ENCODE data around the gene GREB1.

The GREB1 gene

GRCh38 chr2:11559786-11560155 is 25.9 kb downstream of the GREB1 start (continued):
- TF ChIP-seq ZNF266 (tag by site-specific recombination; IDR thresholded peaks at IDR 0.05; ENCODE audit: low read depth): no peak
- TF ChIP-seq, protein P1, sequence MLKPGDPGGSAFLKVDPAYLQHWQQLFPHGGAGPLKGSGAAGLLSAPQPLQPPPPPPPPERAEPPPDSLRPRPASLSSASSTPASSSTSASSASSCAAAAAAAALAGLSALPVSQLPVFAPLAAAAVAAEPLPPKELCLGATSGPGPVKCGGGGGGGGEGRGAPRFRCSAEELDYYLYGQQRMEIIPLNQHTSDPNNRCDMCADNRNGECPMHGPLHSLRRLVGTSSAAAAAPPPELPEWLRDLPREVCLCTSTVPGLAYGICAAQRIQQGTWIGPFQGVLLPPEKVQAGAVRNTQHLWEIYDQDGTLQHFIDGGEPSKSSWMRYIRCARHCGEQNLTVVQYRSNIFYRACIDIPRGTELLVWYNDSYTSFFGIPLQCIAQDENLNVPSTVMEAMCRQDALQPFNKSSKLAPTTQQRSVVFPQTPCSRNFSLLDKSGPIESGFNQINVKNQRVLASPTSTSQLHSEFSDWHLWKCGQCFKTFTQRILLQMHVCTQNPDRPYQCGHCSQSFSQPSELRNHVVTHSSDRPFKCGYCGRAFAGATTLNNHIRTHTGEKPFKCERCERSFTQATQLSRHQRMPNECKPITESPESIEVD (tag by site-specific recombination; IDR thresholded peaks at IDR 0.05): no peak
- TF ChIP-seq ZNF704 (tag by site-specific recombination; IDR thresholded peaks at IDR 0.05): no peak

DNA sequence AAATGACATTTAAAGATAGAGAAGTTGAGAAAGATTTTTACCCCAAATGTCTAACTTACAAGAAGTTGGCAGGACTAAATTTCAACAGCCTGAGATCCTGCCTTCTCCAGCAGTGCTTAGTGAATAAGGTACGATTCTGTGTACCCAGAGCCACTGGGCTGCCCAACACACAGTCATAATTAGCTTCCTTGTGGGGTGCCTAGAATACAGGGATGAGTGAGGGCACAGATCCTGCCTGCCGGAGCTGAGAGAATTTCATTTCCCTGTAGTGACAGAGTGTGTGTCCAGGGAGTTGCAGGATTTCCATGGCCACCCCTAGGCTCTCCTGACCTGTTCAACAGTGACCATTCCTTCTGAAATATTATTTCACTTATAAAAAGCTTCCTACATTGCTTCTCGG is 27.0 kb downstream of the GREB1 start:
- H3K4me1 ChIP-seq (ENCODE audit: control insufficient read depth, insufficient read depth, low read length): no peaks in the 10 kb centered on the region
- ChIA-PET POLR2A (no interaction called here), CTCF (interaction anchor here (1.2 to 1.8 kb wide), 2 partner anchors 22 to 27 kb away, joined by 4 to 7 read pairs; partner anchors contain the start of gene GREB1)
- no peaks in the 10 kb centered on the region for H3K36me3 ChIP-seq (ENCODE audit: control insufficient read depth in 2 of 2, insufficient read depth in 1 of 2, low read length in 2 of 2)
- H3K9me3 ChIP-seq (ENCODE audit: control insufficient read depth, insufficient read depth, low read depth, low read length): no peaks in the 10 kb centered on the region
- no peak overlapping the region for H3K4me3 ChIP-seq (ENCODE audit: low read depth, low read length)
- TF ChIP-seq HOXD13 (CRISPR knock-in tag; IDR thresholded peaks at IDR 0.05; ENCODE audit: borderline replicate concordance) (no peak), ZNF785 (tag by site-specific recombination; IDR thresholded peaks at IDR 0.05) (no peak), BCL11B (tag by site-specific recombination; IDR thresholded peaks at IDR 0.05; ENCODE audit: low read depth) (no peak), KLF9 (tag by site-specific recombination; IDR thresholded peaks at IDR 0.05; ENCODE audit: low read depth) (no peak), CTCF (tag by site-specific recombination; IDR thresholded peaks at IDR 0.05) (no peak), ZNF19 (tag by site-specific recombination; IDR thresholded peaks at IDR 0.05; ENCODE audit: low read depth) (no peak), ZXDB (tag by site-specific recombination; IDR thresholded peaks at IDR 0.05) (no peak), ZNF335 (tag by site-specific recombination; conservative IDR thresholded peaks at IDR 0.05) (no peak), ZNF76 (tag by site-specific recombination; IDR thresholded peaks at IDR 0.05; ENCODE audit: borderline replicate concordance, low read depth) (no peak), ZNF518A (tag by site-specific recombination; conservative IDR thresholded peaks at IDR 0.05; ENCODE audit: low read depth) (no peak)
- TF ChIP-seq, protein P2, sequence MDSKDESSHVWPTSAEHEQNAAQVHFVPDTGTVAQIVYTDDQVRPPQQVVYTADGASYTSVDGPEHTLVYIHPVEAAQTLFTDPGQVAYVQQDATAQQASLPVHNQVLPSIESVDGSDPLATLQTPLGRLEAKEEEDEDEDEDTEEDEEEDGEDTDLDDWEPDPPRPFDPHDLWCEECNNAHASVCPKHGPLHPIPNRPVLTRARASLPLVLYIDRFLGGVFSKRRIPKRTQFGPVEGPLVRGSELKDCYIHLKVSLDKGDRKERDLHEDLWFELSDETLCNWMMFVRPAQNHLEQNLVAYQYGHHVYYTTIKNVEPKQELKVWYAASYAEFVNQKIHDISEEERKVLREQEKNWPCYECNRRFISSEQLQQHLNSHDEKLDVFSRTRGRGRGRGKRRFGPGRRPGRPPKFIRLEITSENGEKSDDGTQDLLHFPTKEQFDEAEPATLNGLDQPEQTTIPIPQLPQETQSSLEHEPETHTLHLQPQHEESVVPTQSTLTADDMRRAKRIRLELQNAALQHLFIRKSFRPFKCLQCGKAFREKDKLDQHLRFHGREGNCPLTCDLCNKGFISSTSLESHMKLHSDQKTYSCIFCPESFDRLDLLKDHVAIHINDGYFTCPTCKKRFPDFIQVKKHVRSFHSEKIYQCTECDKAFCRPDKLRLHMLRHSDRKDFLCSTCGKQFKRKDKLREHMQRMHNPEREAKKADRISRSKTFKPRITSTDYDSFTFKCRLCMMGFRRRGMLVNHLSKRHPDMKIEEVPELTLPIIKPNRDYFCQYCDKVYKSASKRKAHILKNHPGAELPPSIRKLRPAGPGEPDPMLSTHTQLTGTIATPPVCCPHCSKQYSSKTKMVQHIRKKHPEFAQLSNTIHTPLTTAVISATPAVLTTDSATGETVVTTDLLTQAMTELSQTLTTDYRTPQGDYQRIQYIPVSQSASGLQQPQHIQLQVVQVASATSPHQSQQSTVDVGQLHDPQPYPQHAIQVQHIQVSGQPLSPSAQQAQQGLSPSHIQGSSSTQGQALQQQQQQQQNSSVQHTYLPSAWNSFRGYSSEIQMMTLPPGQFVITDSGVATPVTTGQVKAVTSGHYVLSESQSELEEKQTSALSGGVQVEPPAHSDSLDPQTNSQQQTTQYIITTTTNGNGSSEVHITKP (tag by site-specific recombination; IDR thresholded peaks at IDR 0.05): no peak
- no peak overlapping the region for H3K27ac ChIP-seq (ENCODE audit: extremely low read depth, low read depth, low read length)
